Measurements from ENCODE around the gene GAS7. TPM values are rescaled to one million over a fixed set of nuclear protein-coding genes. Genes with fewer than 3 reads are reported as not detected.
"Not testable (repeated sequence)": the region's sequence is repeated elsewhere in the genome, so short reads cannot be mapped to it uniquely, and the experiment has no call there.

Gene GAS7
- total RNA-seq, 1 experiment from 2014 or later, result 4.1 TPM

- Histone ChIP-seq H3K4me1 (ENCODE audit: control insufficient read depth in 1 of 2, insufficient read depth in 2 of 2, low read length in 2 of 2) (peaks cover 3 to 12% of the 10 kb centered on the region in 2 experiments; a peak in 3 of 4 replicates), H3K36me3 (ENCODE audit: control insufficient read depth in 1 of 2, insufficient read depth in 2 of 2, low read length in 2 of 2) (no peaks in the 10 kb centered on the region), H2AFZ (ENCODE audit: low read depth, low read length, poor library complexity, severe bottlenecking) (no peak overlapping the region), H3K27ac (ENCODE audit: low read depth, low read length) (no peak overlapping the region), H4K20me1 (ENCODE audit: insufficient read depth) (no peaks in the 10 kb centered on the region), H3K9ac (ENCODE audit: low read length) (no peak overlapping the region), H3K9me2 (ENCODE audit: insufficient read depth) (no peaks in the 10 kb centered on the region), H3K4me2 (ENCODE audit: low read length) (no peak overlapping the region), H3K79me2 (ENCODE audit: insufficient read depth, low read length) (no peaks in the 10 kb centered on the region), H3K4me3 (replicated peaks in 1 of 2; ENCODE audit: low read depth in 1 of 2, low read length in 2 of 2) (no peak overlapping the region), H3K27me3 (ENCODE audit: insufficient read depth, low read length) (no peaks in the 10 kb centered on the region), H3K9me3 (ENCODE audit: control insufficient read depth in 1 of 2, insufficient read depth in 1 of 2, low read depth in 1 of 2, low read length in 2 of 2) (no peaks in the 10 kb centered on the region)
- ChIA-PET POLR2A (no interaction called here), CTCF (no interaction called here), RAD21 (ENCODE audit: low non-redundant PET in 1 of 2, low total read pairs in 2 of 2, uncharacterized antibody in 2 of 2, unreplicated experiment in 2 of 2) (no interaction called here)
- BruUV-seq (replicated peaks), result no TSS peak
- intact Hi-C loops (cut with micrococcal nuclease), result loop anchor here (5.0 kb wide), 1 partner anchor 305 kb away; no protein-coding TSS in a partner anchor
- DNase-seq (ENCODE audit: low read depth, low spot score), result no peak
- TF ChIP-seq SIN3A (IDR thresholded peaks at IDR 0.05; ENCODE audit: low read depth) (no peak), EZH2phosphoT487 (IDR thresholded peaks at IDR 0.05; ENCODE audit: borderline replicate concordance) (no peak)
- no peak for ATAC-seq
Measured at GRCh38 chr17:9922012-9922848, 276.2 kb downstream of the GAS7 start.

- H3K79me2 ChIP-seq (ENCODE audit: insufficient read depth, low read length); BruUV-seq (replicated peaks); RAD21 ChIA-PET (ENCODE audit: low non-redundant PET in 1 of 2, low total read pairs in 2 of 2, uncharacterized antibody in 2 of 2, unreplicated experiment in 2 of 2); DNase-seq (ENCODE audit: low read depth, low spot score); H3K27me3 ChIP-seq (ENCODE audit: insufficient read depth, low read length); ATAC-seq; H3K27ac ChIP-seq (ENCODE audit: low read depth, low read length); POLR2A ChIA-PET; H3K9me3 ChIP-seq (ENCODE audit: control insufficient read depth in 1 of 2, insufficient read depth in 1 of 2, low read depth in 1 of 2, low read length in 2 of 2); H2AFZ ChIP-seq (ENCODE audit: low read depth, low read length, poor library complexity, severe bottlenecking); H3K9ac ChIP-seq (ENCODE audit: low read length); H3K9me2 ChIP-seq (ENCODE audit: insufficient read depth); H3K4me1 ChIP-seq (ENCODE audit: control insufficient read depth in 1 of 2, insufficient read depth in 2 of 2, low read length in 2 of 2); H4K20me1 ChIP-seq (ENCODE audit: insufficient read depth); H3K36me3 ChIP-seq (ENCODE audit: control insufficient read depth in 1 of 2, insufficient read depth in 2 of 2, low read length in 2 of 2); H3K4me3 ChIP-seq (replicated peaks in 1 of 2; ENCODE audit: low read depth in 1 of 2, low read length in 2 of 2); H3K4me2 ChIP-seq (ENCODE audit: low read length): not testable (repeated sequence)
- CTCF ChIA-PET, result interaction anchor here (1.2 kb wide), 1 partner anchor 8 kb away, joined by 3 read pairs; no protein-coding TSS in a partner anchor
- intact Hi-C loops (cut with micrococcal nuclease), result loop anchor here (5.0 kb wide), 1 partner anchor 306 kb away; no protein-coding TSS in a partner anchor
Measured at GRCh38 chr17:9921216-9921615, 277.2 kb downstream of the GAS7 start.

Data from HCT116 (cell line).